8988T (cell line): ENCODE data around the gene ZBTB7C.

Experiments used
- DNase-seq: peaks from one replicate; pipeline ENCODE4 v3.0.0; 2011

ZBTB7C gene

DNA sequence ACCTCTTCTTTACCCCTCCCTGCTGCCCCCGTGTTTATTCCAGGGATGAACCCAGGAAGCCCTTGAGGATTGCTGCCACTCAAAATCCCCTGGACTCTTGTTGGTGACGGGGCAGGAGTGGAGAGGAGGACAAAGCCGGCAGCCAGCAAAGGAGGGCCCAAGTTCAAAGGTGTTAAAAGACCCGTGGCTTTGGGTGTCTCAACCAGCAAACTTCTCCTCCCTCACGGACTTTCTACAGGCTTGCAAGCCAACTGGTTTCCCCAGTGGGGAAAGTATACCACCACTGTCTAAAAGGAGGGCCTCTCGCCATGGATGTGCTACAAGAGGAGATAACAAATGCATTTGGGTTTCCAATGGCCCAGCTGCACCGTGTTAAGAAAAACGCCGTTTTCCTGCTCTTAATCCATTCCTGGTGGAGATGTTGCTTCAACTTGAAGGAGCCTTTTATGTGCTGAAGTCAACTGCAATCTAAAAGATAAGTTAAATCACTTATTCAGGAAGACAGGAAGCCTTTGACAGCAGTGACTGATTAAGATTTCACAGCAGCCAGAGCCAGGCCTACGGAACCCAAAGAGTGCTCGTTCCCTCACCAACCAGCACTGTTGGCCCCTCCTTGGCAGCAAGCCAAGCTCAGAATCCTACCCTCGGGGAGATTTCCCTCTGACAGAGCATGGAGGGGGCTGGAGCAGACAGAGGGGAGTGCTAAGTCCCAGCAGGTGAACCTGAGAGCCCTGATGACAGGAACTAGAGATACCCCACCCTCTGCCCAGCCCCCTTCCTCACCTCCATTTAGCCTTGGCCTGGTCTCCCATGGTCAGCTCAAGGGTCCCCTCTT, 57.8 kb downstream of the ZBTB7C start:
- no peak for DNase-seq

DNA sequence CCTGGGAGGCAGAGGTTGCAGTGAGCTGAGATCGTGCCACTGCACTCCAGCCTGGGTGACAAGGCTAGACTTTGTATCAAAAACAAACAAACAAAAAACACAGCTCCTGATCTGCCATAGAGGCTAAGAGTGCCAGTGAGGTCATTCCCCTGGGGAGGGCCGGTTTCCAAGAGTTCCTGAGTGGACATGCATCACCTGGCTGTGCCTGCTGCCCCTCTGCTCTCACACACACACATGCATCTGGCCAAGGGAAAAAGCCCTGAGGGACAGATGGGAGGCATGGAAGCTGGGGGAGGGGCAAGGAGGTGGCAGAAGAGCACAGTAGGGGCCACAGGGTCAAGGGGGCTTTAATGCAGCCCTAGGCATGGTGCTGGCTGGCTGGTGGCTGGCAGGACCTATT, 60.4 kb downstream of the ZBTB7C start:
- no peak for DNase-seq

DNA sequence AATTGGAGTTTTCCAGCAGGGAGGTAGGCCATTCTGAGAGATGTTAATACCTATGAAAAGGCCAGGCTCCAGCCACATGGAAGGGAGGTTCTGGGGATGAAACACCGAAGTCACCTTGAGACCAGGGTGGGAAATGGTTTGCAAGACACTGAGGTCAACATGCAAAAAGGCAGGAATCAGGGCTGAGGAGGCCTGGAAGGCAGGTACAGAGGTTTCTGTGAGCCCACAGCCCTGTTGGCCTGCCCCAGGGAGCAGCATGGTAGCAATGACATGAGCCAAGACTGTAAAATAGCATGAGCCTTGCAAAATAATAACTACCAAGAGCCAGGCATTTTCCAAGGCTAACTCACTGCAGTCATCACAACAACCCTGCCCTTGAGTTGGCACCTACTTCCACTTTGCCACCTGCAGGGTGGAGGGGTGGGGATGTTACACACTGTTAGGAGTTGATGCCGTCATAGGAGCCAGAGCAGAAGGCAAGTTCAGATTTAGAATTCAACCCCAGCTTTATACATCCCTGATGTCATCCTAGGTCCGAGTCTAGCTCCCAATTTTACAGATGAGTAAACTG, 61.3 kb downstream of the ZBTB7C start:
- no peak for DNase-seq

DNA sequence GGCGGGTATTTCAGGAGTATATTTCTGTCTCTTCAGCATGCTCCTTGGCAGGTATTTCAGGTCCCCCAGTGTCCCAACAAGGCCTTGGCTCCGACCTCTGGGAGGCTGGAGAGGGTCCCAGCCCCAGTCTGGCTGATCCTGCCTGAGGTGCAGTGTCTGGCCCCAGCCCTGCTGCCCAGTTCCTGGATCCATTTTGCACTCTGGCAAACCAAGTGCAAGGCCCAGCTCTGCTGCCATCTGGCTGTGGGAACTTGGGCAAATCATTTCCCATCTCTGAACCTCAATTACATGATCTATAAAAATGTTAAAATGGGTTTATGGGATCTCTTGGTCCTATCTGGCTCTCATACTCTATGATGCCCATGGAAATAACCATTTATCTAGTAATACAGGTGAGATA, 63.6 kb downstream of the ZBTB7C start:
- no peak for DNase-seq

DNA sequence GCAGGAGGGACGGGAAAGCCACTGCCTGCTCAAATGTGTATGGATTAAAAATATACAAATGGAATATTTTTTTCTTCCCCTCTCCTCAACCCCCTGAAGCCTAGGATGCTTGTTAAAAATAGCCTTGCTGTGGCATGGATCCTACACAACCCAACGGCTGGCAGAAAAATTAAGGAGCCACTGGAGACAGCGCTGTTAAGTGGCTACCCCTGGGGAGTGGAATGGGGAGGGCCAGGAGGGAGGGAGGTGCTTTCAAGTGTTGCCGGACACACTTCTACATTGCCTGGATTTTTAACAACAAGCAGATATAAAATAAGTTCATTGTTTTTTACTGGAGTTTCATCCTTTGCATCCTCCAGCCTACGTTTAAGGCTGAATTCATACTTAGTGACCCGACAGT, 66.6 kb downstream of the ZBTB7C start:
- no peak for DNase-seq

GRCh38 chr18:48342125-48342524, 67.1 kb downstream of the ZBTB7C start:
- DNase-seq = no peak

GRCh38 chr18:48340560-48340959, 68.6 kb downstream of the ZBTB7C start:
- DNase-seq = no peak

DNA sequence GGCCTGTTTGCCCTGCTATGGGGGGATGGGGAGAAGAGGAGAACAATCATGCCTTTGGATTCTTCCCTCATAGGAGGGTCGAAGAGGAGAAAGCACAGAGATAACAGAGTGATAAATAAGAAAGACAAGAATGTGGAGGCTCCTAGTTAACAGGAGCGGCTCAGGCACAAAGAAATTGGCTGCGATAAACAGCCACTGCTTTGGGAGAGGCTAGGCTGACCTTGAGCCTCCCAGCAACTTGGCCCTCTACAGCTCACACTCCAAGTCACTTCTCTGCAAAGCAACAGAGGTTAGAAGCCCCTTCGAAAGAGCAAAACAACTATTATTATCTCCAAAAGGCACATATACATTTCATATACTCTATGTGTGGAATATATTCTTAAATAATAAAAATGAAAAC, 69.5 kb downstream of the ZBTB7C start:
- DNase-seq = no peak

GRCh38 chr18:48338915-48339314, 70.3 kb downstream of the ZBTB7C start:
- no peak for DNase-seq

- DNase-seq = no peak
Measured at GRCh38 chr18:48337053-48337452, 72.1 kb downstream of the ZBTB7C start.

DNA sequence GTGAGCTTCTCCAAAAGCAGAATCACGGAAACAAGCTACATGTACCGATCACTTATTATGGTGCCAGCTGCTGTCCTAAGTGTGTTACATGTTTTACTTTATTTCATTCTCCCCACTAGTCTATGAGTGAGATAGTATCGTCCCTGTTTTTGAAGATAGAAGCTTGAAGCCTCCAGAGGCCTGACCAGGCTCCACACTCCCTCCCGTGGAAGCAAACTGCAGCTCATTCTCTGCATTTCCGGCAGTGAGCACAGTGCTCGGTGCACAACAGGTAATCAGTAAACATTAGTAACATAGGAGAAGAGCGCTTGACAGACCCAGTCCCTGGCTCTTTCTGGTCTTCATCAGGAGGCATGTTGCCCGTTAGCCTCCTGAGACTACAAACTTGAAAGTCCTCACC, 72.9 kb downstream of the ZBTB7C start:
- no peak for DNase-seq

- DNase-seq = no peak
Measured at GRCh38 chr18:48335829-48336228, 73.4 kb downstream of the ZBTB7C start.

GRCh38 chr18:48334845-48335244, 74.3 kb downstream of the ZBTB7C start:
- no peak for DNase-seq

DNA sequence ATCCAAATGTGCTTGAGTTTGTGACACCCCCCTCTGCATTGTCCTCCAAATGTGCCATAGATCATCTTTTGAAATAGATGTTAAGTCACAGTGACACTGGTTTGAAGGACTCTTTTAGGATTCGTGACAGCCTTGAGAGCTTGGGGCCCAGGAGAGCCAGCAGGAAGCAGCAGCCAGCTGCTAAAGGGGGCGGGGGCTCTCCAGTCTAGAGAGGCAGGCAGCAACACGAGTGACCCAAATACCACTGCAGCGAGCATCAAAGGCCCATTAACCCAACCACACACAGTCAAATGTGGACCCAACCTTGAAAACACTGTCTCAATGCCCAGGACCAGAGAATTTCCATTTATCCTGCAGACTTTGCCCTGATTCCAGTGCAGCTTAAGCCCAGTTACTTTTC, 75.6 kb downstream of the ZBTB7C start:
- no peak for DNase-seq

GRCh38 chr18:48330016-48330991, 78.9 kb downstream of the ZBTB7C start:
- DNase-seq = no peak

GRCh38 chr18:48328473-48329210, 80.5 kb downstream of the ZBTB7C start:
- no peak for DNase-seq

DNA sequence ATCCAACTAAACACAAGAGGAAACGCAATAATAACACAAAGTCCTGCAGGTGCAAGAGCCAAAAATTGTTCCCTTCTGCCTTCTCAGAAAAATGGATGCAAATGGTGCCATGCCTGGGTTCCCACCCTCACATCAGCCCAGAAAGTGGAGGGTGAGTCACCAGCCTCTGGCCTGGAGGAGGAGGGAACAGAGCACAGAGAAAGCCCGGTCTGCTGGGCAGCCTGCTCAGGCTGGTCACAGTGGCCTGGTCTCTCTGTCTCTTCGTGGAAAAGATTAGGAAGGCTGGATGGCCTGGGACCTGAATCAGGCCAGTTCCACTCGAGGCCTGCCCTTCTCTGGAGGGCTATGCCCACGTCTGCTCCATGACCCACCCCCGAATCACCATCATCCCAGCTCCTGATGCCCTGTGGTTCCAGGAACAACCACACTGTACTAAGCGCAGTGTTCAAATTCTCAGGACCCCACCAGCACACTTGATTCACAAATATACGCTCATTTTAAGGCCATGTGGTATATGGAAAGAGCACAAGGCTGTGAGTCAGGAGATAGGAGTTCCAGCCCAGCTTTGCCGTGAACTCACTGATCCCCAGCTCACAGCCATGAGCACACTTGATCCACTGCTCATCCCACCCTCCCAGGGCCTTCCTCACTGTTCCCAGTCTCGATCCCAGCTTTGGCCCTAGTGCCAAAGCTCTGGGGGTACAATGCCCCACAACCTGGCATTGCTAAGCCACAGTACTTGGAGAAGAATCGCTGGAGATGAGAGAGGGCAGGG, 82.1 kb downstream of the ZBTB7C start:
- no peak for DNase-seq

DNA sequence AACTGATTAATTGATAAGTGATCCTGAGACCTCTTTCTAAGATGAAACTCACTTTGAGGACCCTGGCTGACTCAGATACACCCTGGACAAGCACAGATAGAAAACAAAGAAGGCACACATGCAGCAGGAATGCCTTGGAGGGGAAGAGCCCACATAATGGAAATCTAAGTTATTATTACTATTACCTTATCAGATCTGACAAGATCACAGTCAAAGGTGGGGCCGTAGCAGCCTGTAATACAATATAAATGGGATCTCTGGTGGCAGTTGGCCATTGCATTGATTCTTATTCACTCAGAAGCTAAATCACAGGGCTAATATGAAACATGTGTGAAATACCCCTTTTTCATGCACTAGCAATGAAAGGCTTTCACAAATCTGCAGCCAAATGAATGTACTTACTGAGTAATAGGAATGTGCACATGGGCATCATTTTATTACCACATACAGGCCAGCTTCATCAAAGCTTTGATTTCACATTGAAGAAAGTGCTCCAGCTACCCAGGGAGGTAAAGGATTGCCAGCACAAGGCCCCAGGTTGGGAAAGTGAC, 84.0 kb downstream of the ZBTB7C start:
- no peak for DNase-seq

DNA sequence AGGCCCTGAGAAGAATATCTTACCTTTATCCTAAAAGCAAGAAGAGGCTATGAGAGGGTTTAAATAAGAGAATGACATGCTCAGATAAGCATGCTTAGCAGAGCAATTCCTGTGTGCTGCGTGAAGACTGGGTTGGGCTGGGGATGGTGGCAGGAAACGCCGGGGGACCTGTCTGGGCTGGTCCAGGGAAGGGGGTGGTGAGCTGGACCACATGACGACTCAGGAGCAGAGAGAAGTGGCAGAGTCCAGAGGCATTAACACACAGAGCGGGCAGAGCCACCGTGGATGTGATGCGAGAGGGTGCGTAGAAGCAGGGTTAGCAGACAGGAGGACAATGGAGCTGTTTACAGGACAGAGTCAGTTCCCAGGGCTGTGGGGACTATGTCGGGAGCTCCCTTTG, 84.5 kb downstream of the ZBTB7C start:
- no peak for DNase-seq

- no peak for DNase-seq
Measured at GRCh38 chr18:48323151-48323550, 86.0 kb downstream of the ZBTB7C start.

GRCh38 chr18:48321536-48321935, 87.6 kb downstream of the ZBTB7C start:
- no peak for DNase-seq

DNA sequence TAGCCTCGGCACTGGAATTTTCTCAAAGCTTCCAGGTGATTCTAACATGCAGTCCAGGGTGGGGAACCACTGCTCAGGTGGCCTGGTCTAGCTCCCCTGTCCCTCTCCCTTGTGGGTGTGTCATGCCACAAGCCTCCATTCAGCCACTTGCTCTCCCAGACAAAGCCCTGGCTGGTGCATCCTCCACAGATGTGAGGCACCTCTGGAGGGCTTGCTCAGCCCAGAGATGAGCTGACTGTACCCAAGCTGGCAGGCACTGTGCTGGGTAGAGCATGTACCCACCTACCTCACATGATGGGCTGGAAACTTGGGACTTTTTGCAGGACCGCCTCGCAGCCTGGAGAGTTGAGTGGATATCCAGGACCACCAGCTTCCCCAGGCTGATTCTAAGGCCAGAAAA, 88.1 kb downstream of the ZBTB7C start:
- no peak for DNase-seq
